ENCODE measurements around the gene SRSF8.

- TF ChIP-seq POLR2A (IDR thresholded peaks at IDR 0.05; ENCODE audit: low read depth, low read length), result no peak
- no peak for TF ChIP-seq CTCF (conservative IDR thresholded peaks at IDR 0.05; ENCODE audit: low read depth, low read length)
- TF ChIP-seq SMC3 (IDR thresholded peaks at IDR 0.05; ENCODE audit: low read depth, low read length), result no peak
- TF ChIP-seq MAFK (IDR thresholded peaks at IDR 0.05; ENCODE audit: low read depth, low read length), result no peak
- TF ChIP-seq ELK1 (IDR thresholded peaks at IDR 0.05; ENCODE audit: borderline replicate concordance, low read depth, low read length), result no peak
- TF ChIP-seq CHD1 (IDR thresholded peaks at IDR 0.05; ENCODE audit: low read depth, low read length), result no peak
- TF ChIP-seq RFX5 (IDR thresholded peaks at IDR 0.05; ENCODE audit: low read depth, low read length), result no peak
- no peak for TF ChIP-seq CEBPB (IDR thresholded peaks at IDR 0.05; ENCODE audit: low read depth, low read length)
Measured at GRCh38 chr11:95081412-95081811, 14.7 kb downstream of the SRSF8 start.
